Naive thymus-derived CD4-positive, alpha-beta T cell (primary cell): ENCODE results near the gene CGNL1. TPM values are rescaled to one million over a fixed set of nuclear protein-coding genes. Genes with fewer than 3 reads are reported as not detected.

Experiments
- ATAC-seq: fragments of 150-1000 bp; cut with Tn5 transposase; 2 replicates; pipeline ENCODE4 v1.10.0; 2021; ENCODE audit warnings: mild to moderate bottlenecking, moderate library complexity
- CTCF ChIA-PET: fragments of 350-600 bp; sonication (Branson Sonifier 250); formaldehyde crosslinking; loops from one replicate; lab custom pipeline; 2021; ENCODE audit warnings: antibody characterized with exemption; lab: Charles Lee
- POLR2A ChIA-PET: fragments of 350-600 bp; sonication (Branson Sonifier 250); formaldehyde crosslinking; loops from one replicate; lab custom pipeline; 2021; ENCODE audit warnings: antibody characterized with exemption, inconsistent platforms; lab: Charles Lee
- DNase-seq, 9 donors: peaks; one replicate each; pipeline versions ENCODE4 v3.0.0 to v3.0.0-alpha.2; 2020 to 2022; ENCODE audit warnings: mixed read lengths in 1 of 9
- H3K27ac ChIP-seq: one replicate; pipeline ENCODE4 v1.7.0; 2013; ENCODE audit warnings: mild to moderate bottlenecking, low read depth, low read length, moderate library complexity
- H3K27me3 ChIP-seq, 2 donors: one replicate each; pipeline ENCODE4 v1.7.0; 2013; ENCODE audit warnings: low read length in 2 of 2, mild to moderate bottlenecking in 2 of 2, moderate library complexity in 2 of 2; ENCODE audit not compliant: control insufficient read depth in 2 of 2, insufficient read depth in 2 of 2
- H3K36me3 ChIP-seq, 3 experiments: 1 replicate in 2 of 3; 2 replicates in 1 of 3; pipeline ENCODE4 v1.7.0; 2013; ENCODE audit warnings: low read length in 3 of 3, mild to moderate bottlenecking in 3 of 3, moderate library complexity in 1 of 3; ENCODE audit not compliant: insufficient read depth in 3 of 3, control insufficient read depth in 2 of 3
- H3K4me1 ChIP-seq, 2 donors: one replicate each; pipeline ENCODE4 v1.7.0; 2013; ENCODE audit warnings: low read length in 2 of 2, mild to moderate bottlenecking in 2 of 2, moderate library complexity in 1 of 2; ENCODE audit not compliant: control insufficient read depth in 2 of 2, insufficient read depth in 2 of 2
- H3K4me3 ChIP-seq: 2 replicates; pipeline ENCODE4 v1.7.0; 2013; ENCODE audit warnings: mild to moderate bottlenecking, low read length
- H3K9me3 ChIP-seq, 3 experiments: 1 replicate in 2 of 3; 2 replicates in 1 of 3; pipeline ENCODE4 v1.7.0; 2013; ENCODE audit warnings: low read length in 3 of 3; ENCODE audit not compliant: control insufficient read depth in 2 of 3
- H3K27ac Mint-ChIP-seq, 9 donors: one replicate each; pipeline ENCODE4 v1.8.0; 2020 to 2022; ENCODE audit warnings: mixed read lengths in 9 of 9, mild to moderate bottlenecking in 8 of 9, moderate library complexity in 5 of 9, inconsistent platforms in 2 of 9
- H3K27me3 Mint-ChIP-seq, 5 donors: one replicate each; pipeline ENCODE4 v1.8.0; 2021 to 2022; ENCODE audit warnings: mixed read lengths in 5 of 5, mild to moderate bottlenecking in 1 of 5
- H3K36me3 Mint-ChIP-seq, 5 donors: one replicate each; pipeline ENCODE4 v1.8.0; 2020 to 2022; ENCODE audit warnings: mixed read lengths in 5 of 5, mild to moderate bottlenecking in 3 of 5, inconsistent platforms in 1 of 5
- H3K4me1 Mint-ChIP-seq, 7 donors: one replicate each; pipeline ENCODE4 v1.8.0; 2020 to 2022; ENCODE audit warnings: mixed read lengths in 7 of 7, mild to moderate bottlenecking in 3 of 7, inconsistent platforms in 1 of 7
- H3K4me3 Mint-ChIP-seq, 10 donors: one replicate each; pipeline ENCODE4 v1.8.0; 2020 to 2022; ENCODE audit warnings: mild to moderate bottlenecking in 10 of 10, mixed read lengths in 10 of 10, moderate library complexity in 6 of 10, inconsistent platforms in 2 of 10
- H3K9me3 Mint-ChIP-seq, 11 donors: one replicate each; pipeline ENCODE4 v1.8.0; 2020 to 2022; ENCODE audit warnings: mixed read lengths in 11 of 11, mild to moderate bottlenecking in 4 of 11, inconsistent platforms in 1 of 11, moderate library complexity in 1 of 11
- intact Hi-C, 2 donors: fragments of 100-400 bp; cut with micrococcal nuclease; formaldehyde crosslinking; loops; one replicate each; pipeline ENCODE4 v1.15.1; 2023
- polyA plus RNA-seq, 2 donors: library from polyadenylated mRNA; unstranded; fragments of 300-500 nt; fragmentation: Illumina TruSeq; gene quantifications; one replicate each; pipeline ENCODE4 v1.2.3, GENCODE V29; 2021
- total RNA-seq, 6 experiments: library from RNA in 5 of 6; stranded (reverse) in 5 of 6; gene quantifications; 1 replicate in 5 of 6; 2 replicates in 1 of 6; pipeline ENCODE4 v1.2.3 and lab custom pipeline; 2021 to 2026

Gene CGNL1
- total and polyA plus RNA-seq, 7 experiments from 2014 or later, result not detected

DNA sequence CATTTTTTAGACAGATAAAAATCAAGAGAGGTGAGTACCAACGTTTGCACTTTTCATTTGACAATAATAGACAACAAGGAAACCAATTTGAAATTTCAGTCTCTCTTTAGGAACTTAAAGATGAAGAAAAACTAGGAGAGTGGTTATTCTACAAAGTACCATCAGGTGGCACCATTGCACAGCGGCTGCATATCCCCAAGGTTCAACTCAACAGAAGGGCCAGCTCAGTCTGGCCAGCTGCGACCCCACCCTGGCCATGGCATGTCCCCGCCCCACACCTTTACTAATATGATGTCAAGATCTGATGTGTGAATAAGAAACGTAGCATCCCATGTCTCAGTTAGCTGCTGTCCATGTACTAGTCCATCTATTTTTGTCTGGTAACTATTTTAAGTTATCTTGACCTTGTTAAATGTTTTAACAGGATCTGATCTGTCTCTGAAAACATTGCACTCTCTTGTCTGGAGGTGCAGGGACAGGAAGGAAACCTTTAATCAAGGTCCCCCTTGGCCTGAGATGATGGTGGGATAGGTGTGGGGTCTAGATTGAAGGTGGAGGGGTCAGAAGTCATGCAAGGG lies 35.5 kb upstream of the CGNL1 start:
- Mint-ChIP-seq H3K36me3 (no peaks in the 10 kb centered on the region), H3K9me3 (no peaks in the 10 kb centered on the region), H3K4me3 (no peak overlapping the region), H3K27ac (no peak overlapping the region), H3K4me1 (no peaks in the 10 kb centered on the region), H3K27me3 (peaks cover 0 to 16% (median 4%) of the 10 kb centered on the region in 5 donors)
- Histone ChIP-seq H3K4me3 (no peak overlapping the region), H3K27me3 (no peaks in the 10 kb centered on the region), H3K4me1 (no peaks in the 10 kb centered on the region), H3K36me3 (no peaks in the 10 kb centered on the region), H3K27ac (no peak overlapping the region), H3K9me3 (no peaks in the 10 kb centered on the region)
- ChIA-PET POLR2A (no interaction called here), CTCF (interaction anchor here (0.6 to 2.9 kb wide), 2 partner anchors 188 to 1569 kb away, joined by 3 to 27 read pairs; no protein-coding TSS in a partner anchor)
- intact Hi-C loops, result loop anchor here (1.0 to 5.0 kb wide), 3 partner anchors 187 to 522 kb away; no protein-coding TSS in a partner anchor
- DNase-seq, result peak in 3 of 9 donors; percentile 23 to 25 (median 23)
- peak; percentile 48 for ATAC-seq

DNA sequence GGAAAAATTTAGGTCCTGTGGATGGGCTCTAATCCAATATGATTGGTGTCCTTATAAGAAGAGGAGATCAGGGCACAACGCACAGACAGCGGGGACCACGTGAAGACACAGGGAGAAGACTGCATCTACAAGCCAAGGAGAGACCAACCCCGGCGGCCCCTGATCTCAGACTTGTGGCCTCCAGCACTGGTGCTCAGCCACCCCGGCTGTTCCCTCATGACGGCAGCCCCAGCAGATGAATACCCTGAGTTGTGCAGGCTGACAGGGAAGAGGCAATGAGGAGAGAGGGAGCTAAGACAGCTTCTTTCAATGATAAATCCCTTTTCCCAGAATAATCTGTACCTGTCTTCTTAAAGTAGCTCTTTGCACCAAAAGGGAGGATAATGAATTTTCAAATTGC lies 33.3 kb upstream of the CGNL1 start:
- CTCF ChIA-PET, result no interaction called here
- H3K9me3 ChIP-seq, result no peaks in the 10 kb centered on the region
- Mint-ChIP-seq H3K4me1 (no peaks in the 10 kb centered on the region), H3K36me3 (no peaks in the 10 kb centered on the region), H3K9me3 (no peaks in the 10 kb centered on the region), H3K27me3 (peaks cover 0 to 12% (median 0%) of the 10 kb centered on the region in 5 donors), H3K27ac (no peak overlapping the region), H3K4me3 (no peak overlapping the region)
- intact Hi-C loops, result loop anchor here in 1 of 2 donors (5.0 kb wide), 1 partner anchor 519 kb away; no protein-coding TSS in a partner anchor
- DNase-seq (no peak), ATAC-seq (no peak)
- POLR2A ChIA-PET, result no interaction called here
- H3K27ac ChIP-seq, result no peak overlapping the region
- no peaks in the 10 kb centered on the region for H3K4me1 ChIP-seq
- H3K27me3 ChIP-seq, result no peaks in the 10 kb centered on the region
- H3K4me3 ChIP-seq, result no peak overlapping the region
- no peaks in the 10 kb centered on the region for H3K36me3 ChIP-seq

DNA sequence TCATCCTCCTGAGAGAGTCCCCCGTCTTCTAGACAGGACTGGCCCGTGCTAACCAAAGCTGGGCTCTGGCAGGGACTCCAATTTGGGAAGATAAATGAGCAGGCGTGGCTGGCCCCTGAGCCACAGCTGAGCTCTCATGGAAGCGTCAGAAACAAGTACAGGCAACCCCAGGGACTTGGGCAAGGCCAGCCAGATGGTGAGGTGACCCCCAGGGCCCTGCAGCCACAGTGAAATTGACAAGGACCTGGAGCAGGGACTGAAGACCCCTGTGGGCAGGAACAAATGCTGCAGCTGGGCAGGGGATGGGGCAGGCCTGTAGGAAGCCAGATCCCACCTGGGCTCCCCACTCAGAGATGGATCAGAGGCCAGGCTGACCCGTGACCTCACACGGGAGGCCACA lies 32.8 kb upstream of the CGNL1 start:
- no peaks in the 10 kb centered on the region for H3K27me3 ChIP-seq
- intact Hi-C loops, result loop anchor here in 1 of 2 donors (5.0 kb wide), 1 partner anchor 519 kb away; no protein-coding TSS in a partner anchor
- H3K36me3 ChIP-seq, result no peaks in the 10 kb centered on the region
- no peaks in the 10 kb centered on the region for H3K4me1 ChIP-seq
- CTCF ChIA-PET, result no interaction called here
- Mint-ChIP-seq H3K4me3 (no peak overlapping the region), H3K9me3 (no peaks in the 10 kb centered on the region), H3K4me1 (no peaks in the 10 kb centered on the region), H3K27ac (no peak overlapping the region), H3K27me3 (peaks cover 0 to 12% (median 0%) of the 10 kb centered on the region in 5 donors), H3K36me3 (no peaks in the 10 kb centered on the region)
- no peak overlapping the region for H3K27ac ChIP-seq
- POLR2A ChIA-PET, result no interaction called here
- ATAC-seq, result no peak
- no peak overlapping the region for H3K4me3 ChIP-seq
- H3K9me3 ChIP-seq, result no peaks in the 10 kb centered on the region
- no peak for DNase-seq

DNA sequence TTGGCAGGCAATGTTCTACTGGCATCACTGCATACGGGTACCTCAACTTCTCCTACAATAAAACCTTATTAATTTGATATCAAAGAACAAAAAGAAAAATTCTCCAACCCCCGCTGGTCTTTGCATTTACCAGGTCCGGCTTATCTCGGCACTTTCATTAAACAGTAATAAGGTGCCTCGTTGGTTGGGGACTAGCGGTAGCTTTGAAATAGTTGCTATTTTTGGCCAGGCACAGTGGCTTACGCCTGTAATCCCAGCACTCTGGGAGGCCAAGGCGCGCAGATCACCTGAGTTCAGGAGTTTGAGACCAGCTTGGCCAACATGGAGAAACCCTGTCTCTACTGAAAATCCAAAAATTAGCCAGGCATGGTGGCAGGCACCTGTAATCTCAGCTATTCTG lies 32.0 kb upstream of the CGNL1 start:
- ATAC-seq (no peak), DNase-seq (no peak)
- POLR2A ChIA-PET, result no interaction called here
- CTCF ChIA-PET, result interaction anchor here (0.6 kb wide), 1 partner anchor 98 kb away, joined by 4 read pairs; no protein-coding TSS in a partner anchor
- Mint-ChIP-seq H3K4me1 (no peaks in the 10 kb centered on the region), H3K27ac (no peak overlapping the region), H3K27me3 (peaks cover 0 to 12% (median 0%) of the 10 kb centered on the region in 5 donors), H3K4me3 (no peak overlapping the region), H3K9me3 (no peaks in the 10 kb centered on the region), H3K36me3 (no peaks in the 10 kb centered on the region)
- H3K27me3 ChIP-seq, result no peaks in the 10 kb centered on the region
- H3K4me1 ChIP-seq, result no peaks in the 10 kb centered on the region
- no peaks in the 10 kb centered on the region for H3K36me3 ChIP-seq
- H3K27ac ChIP-seq, result no peak overlapping the region
- intact Hi-C loops, result loop anchor here in 1 of 2 donors (5.0 kb wide), 1 partner anchor 518 kb away; no protein-coding TSS in a partner anchor
- no peaks in the 10 kb centered on the region for H3K9me3 ChIP-seq
- H3K4me3 ChIP-seq, result no peak overlapping the region

DNA sequence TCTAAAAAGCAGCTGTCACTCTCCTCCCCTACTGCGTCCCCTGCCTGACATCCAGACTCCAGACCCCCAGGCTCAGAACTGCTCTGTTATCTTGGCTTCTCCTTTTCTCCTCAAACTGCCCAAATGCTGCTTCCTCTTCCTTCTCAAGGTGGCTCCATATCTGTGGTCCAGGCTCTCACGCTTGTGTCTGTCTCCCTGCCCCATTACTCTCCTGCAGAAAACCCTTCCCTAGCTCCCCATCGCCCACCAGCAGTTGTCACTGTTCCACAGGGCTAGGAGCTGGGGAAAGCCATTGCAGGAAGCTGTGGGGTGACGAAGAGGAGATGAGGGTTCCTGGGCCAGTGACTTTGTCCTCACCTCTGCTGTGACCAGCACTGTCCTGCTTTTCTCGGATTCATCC lies 30.7 kb upstream of the CGNL1 start:
- ChIA-PET POLR2A (no interaction called here), CTCF (no interaction called here)
- H3K9me3 ChIP-seq, result no peaks in the 10 kb centered on the region
- Mint-ChIP-seq H3K4me1 (no peaks in the 10 kb centered on the region), H3K27ac (no peak overlapping the region), H3K27me3 (peaks cover 0 to 12% (median 0%) of the 10 kb centered on the region in 5 donors), H3K9me3 (no peaks in the 10 kb centered on the region), H3K4me3 (no peak overlapping the region), H3K36me3 (no peaks in the 10 kb centered on the region)
- DNase-seq (no peak), ATAC-seq (no peak)
- no peaks in the 10 kb centered on the region for H3K4me1 ChIP-seq
- no peak overlapping the region for H3K27ac ChIP-seq
- H3K36me3 ChIP-seq, result no peaks in the 10 kb centered on the region
- no peak overlapping the region for H3K4me3 ChIP-seq
- intact Hi-C loops, result no loop called here
- no peaks in the 10 kb centered on the region for H3K27me3 ChIP-seq

DNA sequence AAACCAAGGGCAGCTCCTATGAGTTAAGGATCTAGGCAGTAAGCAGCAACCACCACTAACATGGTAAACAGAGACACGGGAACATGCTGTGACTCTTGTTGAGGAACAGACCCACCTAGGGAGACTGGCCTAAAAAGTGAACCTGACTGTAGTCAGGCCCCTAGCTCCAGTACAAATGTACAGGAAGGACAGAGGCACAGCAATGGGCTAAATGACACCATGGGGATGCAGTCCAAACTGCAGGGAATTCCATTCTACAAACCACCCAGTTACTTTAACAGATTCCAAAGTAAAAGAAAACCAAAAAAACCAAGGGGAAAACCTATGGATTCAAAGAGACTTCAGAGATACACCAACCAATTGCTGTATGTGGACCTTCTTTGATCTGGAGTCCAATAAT lies 28.2 kb upstream of the CGNL1 start:
- intact Hi-C loops, result no loop called here
- Histone ChIP-seq H3K36me3 (no peaks in the 10 kb centered on the region), H3K4me1 (no peaks in the 10 kb centered on the region), H3K9me3 (no peaks in the 10 kb centered on the region), H3K27me3 (no peaks in the 10 kb centered on the region), H3K4me3 (no peak overlapping the region), H3K27ac (no peak overlapping the region)
- ChIA-PET POLR2A (no interaction called here), CTCF (no interaction called here)
- Mint-ChIP-seq H3K4me1 (no peaks in the 10 kb centered on the region), H3K9me3 (no peaks in the 10 kb centered on the region), H3K4me3 (no peak overlapping the region), H3K36me3 (no peaks in the 10 kb centered on the region), H3K27ac (no peak overlapping the region), H3K27me3 (peaks cover 0 to 3% (median 0%) of the 10 kb centered on the region in 5 donors)
- no peak for DNase-seq
- no peak for ATAC-seq
